HG03457 (cell line): ENCODE results near the gene AIG1.
"Not testable (repeated sequence)": the region's sequence is repeated elsewhere in the genome, so short reads cannot be mapped to it uniquely, and the experiment has no call there.

Experiments used
- ATAC-seq: cut with Tn5 transposase; IDR thresholded peaks from one replicate; pipeline ENCODE4 v1.9.1; 2021; ENCODE audit warnings: moderate number of reproducible peaks; ENCODE audit not compliant: unreplicated experiment

AIG1 gene

DNA sequence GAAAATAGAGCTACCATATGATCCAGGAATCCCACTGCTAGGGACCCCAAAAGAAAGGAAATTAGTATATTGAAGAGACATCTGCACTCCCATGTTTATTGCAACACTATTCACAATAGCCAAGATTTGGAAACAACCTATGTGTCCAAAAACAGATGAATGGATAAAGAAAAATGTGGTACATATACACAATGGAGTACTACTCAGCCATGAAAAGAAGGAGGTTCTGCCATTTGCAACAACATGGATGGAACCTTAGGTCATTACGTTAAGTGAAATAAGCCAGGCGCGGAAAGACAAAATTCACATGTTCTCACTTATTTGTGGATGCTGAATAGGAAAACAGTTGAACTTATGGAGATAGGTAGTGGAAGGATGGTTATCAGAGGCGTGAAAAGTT, 252.5 kb downstream of the AIG1 start:
- ATAC-seq = no peak

GRCh38 chr6:143321491-143322086, 260.9 kb downstream of the AIG1 start:
- no peak for ATAC-seq

- no peak for ATAC-seq
These were observed 261.7 kb downstream of the AIG1 start for GRCh38 chr6:143322386-143322785.

- no peak for ATAC-seq
These were observed 263.2 kb downstream of the AIG1 start for GRCh38 chr6:143323729-143324470.

GRCh38 chr6:143325379-143326140, 264.9 kb downstream of the AIG1 start:
- ATAC-seq = no peak

DNA sequence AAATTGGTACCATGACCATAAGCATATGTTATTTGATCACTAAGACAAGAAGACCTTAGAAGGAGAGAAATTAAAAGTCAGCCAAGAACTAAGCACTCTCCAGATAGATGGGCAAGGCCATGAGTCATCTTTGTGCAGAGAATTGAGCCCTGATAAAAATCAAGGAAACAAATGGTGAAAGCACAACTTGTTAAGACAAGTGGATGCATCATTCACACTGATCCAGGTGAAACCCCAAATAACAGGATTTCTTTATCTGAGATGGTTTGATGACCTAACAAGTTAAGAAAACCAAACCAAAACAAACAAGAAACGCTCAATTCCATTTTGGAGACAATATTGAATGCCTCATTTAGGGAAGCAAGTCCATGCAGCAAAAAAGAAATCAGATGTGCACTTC, 268.2 kb downstream of the AIG1 start:
- no peak for ATAC-seq

GRCh38 chr6:143329323-143329722, 268.6 kb downstream of the AIG1 start:
- no peak for ATAC-seq

DNA sequence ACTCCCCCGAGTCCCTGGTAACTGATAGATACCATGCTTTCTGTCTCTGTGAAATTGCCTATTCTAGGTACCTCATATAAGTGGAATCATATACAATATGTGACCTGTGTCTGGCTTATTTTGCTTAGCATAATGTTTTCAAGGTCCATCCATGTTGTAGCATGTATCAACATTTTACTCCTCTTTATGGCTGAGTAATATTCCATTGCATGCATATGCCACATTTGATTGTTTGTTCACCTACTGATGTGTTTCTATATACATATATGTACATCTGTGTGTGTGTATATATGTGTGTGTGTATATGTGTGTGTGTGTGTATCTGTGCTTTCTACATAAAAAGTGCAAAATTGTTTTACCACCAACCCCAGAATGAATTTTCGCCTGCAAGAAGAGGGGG, 270.7 kb downstream of the AIG1 start:
- no peak for ATAC-seq

GRCh38 chr6:143332153-143332845, 271.6 kb downstream of the AIG1 start:
- no peak for ATAC-seq

DNA sequence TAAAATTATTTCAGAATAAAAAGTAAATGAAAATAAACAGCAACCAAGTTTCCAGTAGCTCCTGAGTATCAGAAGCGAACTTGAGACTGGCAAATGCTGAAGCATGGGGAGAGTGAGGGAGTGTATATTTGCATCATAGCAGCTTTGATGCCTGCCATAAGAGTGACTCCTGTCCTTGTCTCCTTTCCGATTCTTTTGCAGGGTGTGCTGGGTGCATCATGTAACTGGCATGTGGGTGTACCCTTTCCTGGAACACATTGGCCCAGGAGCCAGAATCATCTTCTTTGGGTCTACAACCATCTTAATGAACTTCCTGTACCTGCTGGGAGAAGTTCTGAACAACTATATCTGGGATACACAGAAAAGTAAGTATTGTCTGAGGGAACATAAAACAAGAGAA, 272.4 kb downstream of the AIG1 start:
- ATAC-seq = no peak

- no peak for ATAC-seq
These were observed 273.2 kb downstream of the AIG1 start for GRCh38 chr6:143333749-143334520.

- no peak for ATAC-seq
These were observed 275.2 kb downstream of the AIG1 start for GRCh38 chr6:143335865-143336264.

DNA sequence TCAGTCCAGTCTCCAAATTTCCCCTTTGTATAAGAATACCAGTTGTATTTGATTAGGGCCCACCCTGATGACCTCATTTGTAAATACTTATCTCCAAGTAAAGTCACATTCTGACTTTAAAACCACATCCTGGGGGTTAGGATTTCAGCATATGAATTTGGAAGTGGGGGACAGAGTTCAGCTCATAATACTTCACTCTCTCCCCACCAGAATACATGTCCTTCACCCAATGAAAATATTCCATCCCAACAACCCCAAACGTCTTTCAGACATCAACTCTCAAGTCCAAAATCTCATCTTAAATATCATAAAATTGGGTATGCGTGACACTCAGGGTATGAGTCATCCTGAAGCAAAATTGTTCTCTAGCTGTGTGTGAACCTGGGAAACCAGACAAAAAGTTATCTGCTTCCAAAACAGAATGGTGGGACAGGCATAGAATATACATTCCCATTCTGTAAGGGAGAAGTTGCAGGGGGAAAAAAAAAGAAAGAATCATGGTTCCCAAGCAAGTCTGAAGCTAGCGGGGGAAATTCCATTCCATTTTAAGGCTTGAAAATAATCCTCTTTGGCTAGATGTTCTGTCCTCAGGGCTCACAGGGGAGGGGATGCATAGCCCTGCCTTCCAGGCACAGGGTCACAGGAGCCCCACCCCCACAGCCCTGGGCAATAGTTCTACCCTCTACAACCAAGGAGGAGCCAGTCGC, 275.9 kb downstream of the AIG1 start:
- ATAC-seq = no peak

GRCh38 chr6:143337201-143337949, 276.7 kb downstream of the AIG1 start:
- ATAC-seq = no peak

DNA sequence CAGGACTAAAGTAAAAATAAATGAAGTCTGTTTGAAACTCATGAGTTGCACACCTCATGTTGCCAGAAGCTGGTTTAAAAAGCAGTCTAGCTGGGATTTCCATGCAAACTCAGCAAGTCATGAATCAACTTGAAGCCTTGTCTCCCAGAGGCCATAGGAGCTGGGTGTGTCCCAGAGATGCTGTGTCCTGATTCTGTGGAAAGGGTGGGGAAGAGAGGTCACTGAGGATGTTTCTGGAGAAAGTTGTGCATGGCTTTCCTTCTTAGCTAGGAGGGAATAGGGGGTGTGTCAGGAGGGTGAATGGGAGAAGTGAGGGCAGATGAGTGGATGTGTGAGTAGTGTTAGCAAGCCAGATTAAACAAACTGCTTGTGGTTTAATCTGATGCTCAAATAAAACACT, 278.5 kb downstream of the AIG1 start:
- no peak for ATAC-seq

DNA sequence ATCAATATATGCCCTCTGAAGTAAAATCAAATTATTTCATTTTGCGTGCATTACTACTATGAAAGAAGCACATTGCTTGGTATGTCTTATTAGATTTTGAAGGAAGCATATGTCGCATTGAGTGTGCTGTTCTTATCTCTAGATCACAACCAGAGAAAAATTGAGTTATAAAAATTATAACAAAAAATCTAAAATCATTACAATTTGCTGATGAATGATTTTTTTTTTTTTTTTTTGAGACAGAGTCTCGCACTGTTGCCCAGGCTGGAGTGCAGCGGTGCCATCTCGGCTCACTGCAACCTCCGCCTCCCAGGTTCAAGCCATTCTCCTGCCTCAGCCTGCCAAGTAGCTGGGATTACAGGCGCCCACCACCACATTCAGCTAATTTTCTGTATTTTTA, 284.8 kb downstream of the AIG1 start:
- not testable (repeated sequence) for ATAC-seq

GRCh38 chr6:143346004-143346403, 285.3 kb downstream of the AIG1 start:
- ATAC-seq = no peak

GRCh38 chr6:143348531-143348930, 287.8 kb downstream of the AIG1 start:
- ATAC-seq = no peak

DNA sequence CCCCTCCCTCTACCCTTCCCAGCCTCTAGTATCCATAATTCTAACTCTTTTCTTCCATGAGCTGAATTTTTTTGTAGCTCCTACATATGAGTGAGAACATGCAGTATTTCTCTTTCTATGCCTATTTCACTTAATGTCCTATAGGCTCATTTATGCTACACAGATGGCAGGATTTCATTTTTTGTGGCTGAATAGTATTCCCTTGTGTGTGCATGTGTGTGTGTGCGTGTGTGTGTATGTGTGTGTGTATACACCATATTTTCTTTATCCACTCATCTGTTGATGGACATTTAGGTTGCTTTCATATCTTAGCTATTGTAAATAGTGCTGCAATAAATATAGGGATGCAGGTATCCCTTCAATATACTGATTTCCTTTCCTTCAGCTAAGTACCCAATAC, 288.8 kb downstream of the AIG1 start:
- no peak for ATAC-seq
